Fibroblast of lung (primary cell): Measurements from ENCODE around the gene TXLNA. TPM values are rescaled to one million over a fixed set of nuclear protein-coding genes. Genes with fewer than 3 reads are reported as not detected.
A peak's percentile ranks its signal among the peaks of the same experiment; 100 is the strongest.

ENCODE experiments used
- DNase-seq, 2 donors: peaks; one replicate each; pipeline versions ENCODE4 v3.0.0 to v3.0.0-alpha.2; 2010; ENCODE audit warnings: low read depth in 2 of 2
- H2AFZ ChIP-seq: 2 replicates; pipeline ENCODE4 v1.5.1; 2012; ENCODE audit warnings: low read length, control low read depth, inconsistent platforms
- H3K27ac ChIP-seq: 2 replicates; pipeline ENCODE4 v1.5.1; 2011; ENCODE audit warnings: low read length, control low read depth; ENCODE audit not compliant: insufficient read depth
- H3K27me3 ChIP-seq: 2 replicates; pipeline ENCODE4 v1.5.1; 2011; ENCODE audit warnings: mild to moderate bottlenecking, low read length; ENCODE audit not compliant: control insufficient read depth, insufficient read depth
- H3K36me3 ChIP-seq: 2 replicates; pipeline ENCODE4 v1.5.1; 2011; ENCODE audit warnings: low read length; ENCODE audit not compliant: control insufficient read depth, insufficient read depth
- H3K4me1 ChIP-seq: 2 replicates; pipeline ENCODE4 v1.5.1; 2011; ENCODE audit warnings: low read length; ENCODE audit not compliant: control insufficient read depth, insufficient read depth; ENCODE audit errors: extremely low read depth
- H3K4me2 ChIP-seq: 2 replicates; pipeline ENCODE4 v1.5.1; 2011; ENCODE audit warnings: low read length, control low read depth; ENCODE audit not compliant: insufficient read depth; ENCODE audit errors: extremely low read depth
- H3K4me3 ChIP-seq, 4 experiments: fragments of 200-600 bp in 1 of 4; sonication (generic) in 1 of 4; replicated peaks in 1 of 4; 2 replicates each; pipeline ENCODE4 v1.5.1; 2011 to 2016; ENCODE audit warnings: low read length in 4 of 4, low read depth in 3 of 4, mild to moderate bottlenecking in 3 of 4, control low read depth in 2 of 4, inconsistent platforms in 1 of 4, mixed read lengths in 1 of 4; ENCODE audit not compliant: insufficient read depth in 1 of 4; ENCODE audit errors: control extremely low read depth in 1 of 4
- H3K79me2 ChIP-seq: 2 replicates; pipeline ENCODE4 v1.5.1; 2012; ENCODE audit warnings: mild to moderate bottlenecking, low read length, inconsistent platforms; ENCODE audit not compliant: control insufficient read depth, insufficient read depth
- H3K9ac ChIP-seq: 2 replicates; pipeline ENCODE4 v1.5.1; 2011; ENCODE audit warnings: mild to moderate bottlenecking, low read length, control low read depth; ENCODE audit not compliant: insufficient read depth
- H3K9me3 ChIP-seq: 2 replicates; pipeline ENCODE4 v1.5.1; 2012; ENCODE audit warnings: low read depth, low read length; ENCODE audit not compliant: control insufficient read depth, insufficient read depth
- H4K20me1 ChIP-seq: 2 replicates; pipeline ENCODE4 v1.5.1; 2011; ENCODE audit warnings: low read length; ENCODE audit not compliant: control insufficient read depth, insufficient read depth; ENCODE audit errors: extremely low read depth
- EZH2 ChIP-seq: IDR thresholded peaks from 2 replicates; pipeline ENCODE4 v1.5.1; 2012; ENCODE audit warnings: low read length, control low read depth, mild to moderate bottlenecking; ENCODE audit errors: missing control alignments
- polyA plus RNA-seq, 2 donors: library from polyadenylated mRNA; depleted of rRNA in 1 of 2; stranded (reverse) in 1 of 2; unstranded in 1 of 2; fragments of >200 nt; gene quantifications; 2 replicates each; pipeline ENCODE4 v1.2.1, GENCODE V29; 2011 to 2012; ENCODE audit warnings: missing spikeins in 1 of 2
- total RNA-seq: library from RNA; depleted of rRNA; stranded (reverse); fragments of >200 nt; gene quantifications from 2 replicates; pipeline ENCODE4 v1.2.1, GENCODE V29; 2014
- TF ChIP-seq, protein P1 (sequence below), 2 donors: IDR thresholded peaks in 1 of 2; conservative IDR thresholded peaks in 1 of 2; 1 replicate in 1 of 2; 2 replicates in 1 of 2; pipeline ENCODE4 v1.5.1; 2011 to 2012; ENCODE audit warnings: low read length in 2 of 2, control low read depth in 1 of 2, inconsistent platforms in 1 of 2, low read depth in 1 of 2, mild to moderate bottlenecking in 1 of 2

TXLNA gene
- total and polyA plus RNA-seq, 2 donors (not counting 1 experiment from before 2014, with no cell fraction given) = 56.5 to 118 TPM

DNA sequence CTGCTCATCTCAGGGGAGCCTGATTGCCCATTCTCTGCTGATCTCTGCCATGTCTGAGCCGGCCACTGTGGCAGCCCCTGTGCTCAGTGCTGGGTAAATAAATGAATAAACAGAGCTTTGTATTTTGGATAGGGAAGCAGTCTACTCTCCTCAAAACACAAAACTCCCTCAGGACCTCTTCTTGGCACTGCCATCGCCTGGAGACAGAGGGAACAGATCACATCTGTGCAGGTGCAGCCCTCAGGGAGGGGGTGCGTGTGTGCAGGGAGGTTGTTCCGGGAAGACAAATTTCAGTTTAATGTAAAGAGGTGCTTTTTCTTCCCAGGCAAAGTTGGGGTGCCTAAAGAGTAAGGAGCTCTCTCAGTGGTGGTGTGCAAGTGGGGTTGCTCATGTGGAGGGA, 59.9 kb downstream of the TXLNA start:
- no peaks in the 10 kb centered on the region for H3K79me2 ChIP-seq
- H3K27me3 ChIP-seq = no peaks in the 10 kb centered on the region
- peak overlapping the region; percentile 8 for H3K4me2 ChIP-seq
- H3K9ac ChIP-seq = no peak overlapping the region
- TF ChIP-seq, protein P1, sequence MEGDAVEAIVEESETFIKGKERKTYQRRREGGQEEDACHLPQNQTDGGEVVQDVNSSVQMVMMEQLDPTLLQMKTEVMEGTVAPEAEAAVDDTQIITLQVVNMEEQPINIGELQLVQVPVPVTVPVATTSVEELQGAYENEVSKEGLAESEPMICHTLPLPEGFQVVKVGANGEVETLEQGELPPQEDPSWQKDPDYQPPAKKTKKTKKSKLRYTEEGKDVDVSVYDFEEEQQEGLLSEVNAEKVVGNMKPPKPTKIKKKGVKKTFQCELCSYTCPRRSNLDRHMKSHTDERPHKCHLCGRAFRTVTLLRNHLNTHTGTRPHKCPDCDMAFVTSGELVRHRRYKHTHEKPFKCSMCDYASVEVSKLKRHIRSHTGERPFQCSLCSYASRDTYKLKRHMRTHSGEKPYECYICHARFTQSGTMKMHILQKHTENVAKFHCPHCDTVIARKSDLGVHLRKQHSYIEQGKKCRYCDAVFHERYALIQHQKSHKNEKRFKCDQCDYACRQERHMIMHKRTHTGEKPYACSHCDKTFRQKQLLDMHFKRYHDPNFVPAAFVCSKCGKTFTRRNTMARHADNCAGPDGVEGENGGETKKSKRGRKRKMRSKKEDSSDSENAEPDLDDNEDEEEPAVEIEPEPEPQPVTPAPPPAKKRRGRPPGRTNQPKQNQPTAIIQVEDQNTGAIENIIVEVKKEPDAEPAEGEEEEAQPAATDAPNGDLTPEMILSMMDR (conservative IDR thresholded peaks at IDR 0.05 in 1 of 2, IDR thresholded peaks at IDR 0.05 in 1 of 2; ENCODE audit: low read depth in 1 of 2, low read length in 2 of 2) = no peak
- TF ChIP-seq EZH2 = no peak
- no peak overlapping the region for H2AFZ ChIP-seq
- no peak for DNase-seq
- H3K9me3 ChIP-seq = no peaks in the 10 kb centered on the region
- H4K20me1 ChIP-seq = no peaks in the 10 kb centered on the region
- no peak overlapping the region for H3K27ac ChIP-seq
- no peak overlapping the region for H3K4me3 ChIP-seq
- H3K36me3 ChIP-seq = peaks cover 9% of the 10 kb centered on the region
- peaks cover 11% of the 10 kb centered on the region for H3K4me1 ChIP-seq

DNA sequence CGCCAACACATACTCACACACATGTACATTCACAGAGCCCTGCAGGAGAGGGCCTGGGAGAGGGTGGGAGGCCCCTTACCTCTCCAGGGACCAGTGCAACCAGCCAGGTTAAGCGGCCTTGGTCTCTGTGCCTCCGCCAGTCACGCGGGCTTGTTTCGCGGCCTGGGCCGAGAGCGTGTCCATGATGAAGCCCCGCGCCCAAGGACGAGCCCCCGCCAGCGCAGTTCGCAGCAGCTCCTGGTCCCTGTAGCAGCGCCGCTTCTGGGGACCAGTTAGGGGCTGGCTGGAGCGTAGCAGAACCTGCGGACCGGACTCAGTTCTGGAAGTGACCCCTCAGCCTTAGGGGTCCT, 60.3 kb downstream of the TXLNA start:
- peaks cover 8% of the 10 kb centered on the region for H3K36me3 ChIP-seq
- peak overlapping the region in 3 of 4 experiments; percentile 64 to 81 (median 80) for H3K4me3 ChIP-seq
- H3K79me2 ChIP-seq = no peaks in the 10 kb centered on the region
- H3K27me3 ChIP-seq = no peaks in the 10 kb centered on the region
- peak overlapping the region; percentile 29 for H3K4me2 ChIP-seq
- no peak overlapping the region for H2AFZ ChIP-seq
- no peak for DNase-seq
- no peaks in the 10 kb centered on the region for H4K20me1 ChIP-seq
- no peaks in the 10 kb centered on the region for H3K9me3 ChIP-seq
- H3K4me1 ChIP-seq = peaks cover 11% of the 10 kb centered on the region
- H3K27ac ChIP-seq = peak overlapping the region; percentile 86
- peak overlapping the region; percentile 78 for H3K9ac ChIP-seq
- TF ChIP-seq, protein P1 (conservative IDR thresholded peaks at IDR 0.05 in 1 of 2, IDR thresholded peaks at IDR 0.05 in 1 of 2; ENCODE audit: low read depth in 1 of 2, low read length in 2 of 2) = no peak
- TF ChIP-seq EZH2 = no peak

DNA sequence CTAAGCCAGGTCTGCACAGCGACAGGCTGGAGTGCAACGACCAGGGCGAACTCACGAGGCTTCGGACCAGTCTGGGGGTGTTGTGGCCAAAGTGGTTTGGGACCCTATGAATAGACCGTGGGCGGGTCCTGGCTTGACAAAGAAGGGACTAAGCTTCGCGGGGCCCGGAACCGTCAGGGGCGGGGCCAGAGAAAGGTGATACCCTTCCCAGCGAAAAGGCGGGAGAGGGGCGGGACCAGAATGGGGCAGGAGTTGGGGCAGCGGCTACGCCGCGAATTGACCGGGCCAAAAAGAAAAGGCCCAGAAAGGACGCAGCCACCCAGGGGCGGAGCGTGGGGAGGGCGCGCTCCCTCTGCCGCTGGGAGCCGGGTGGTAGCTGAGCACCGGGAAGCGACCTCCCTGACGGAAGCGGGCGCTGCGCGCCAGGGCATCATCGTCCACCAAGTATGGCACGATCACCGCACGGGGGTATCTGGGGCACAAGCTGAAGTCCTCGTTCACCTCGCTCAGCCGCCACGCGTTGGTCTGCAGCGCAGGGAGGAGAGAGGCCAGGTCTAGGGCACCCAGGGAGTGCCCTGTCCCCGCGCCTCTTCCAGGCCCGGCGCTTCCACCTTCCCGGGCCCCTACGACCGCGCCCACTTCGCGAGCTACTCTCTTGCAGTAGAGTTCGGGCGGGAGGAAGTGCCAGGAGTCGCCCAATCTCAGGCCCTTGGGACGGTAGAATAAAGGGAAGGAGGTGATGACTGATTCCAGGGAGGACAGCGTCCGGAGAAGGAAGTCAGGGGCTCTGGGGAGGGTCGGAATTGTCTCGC, 60.9 kb downstream of the TXLNA start:
- peak overlapping the region; percentile 78 for H3K9ac ChIP-seq
- H2AFZ ChIP-seq = peak overlapping the region; percentile 67
- peak overlapping the region; percentile 94 for H3K4me2 ChIP-seq
- H3K4me3 ChIP-seq = peak overlapping the region; percentile 64 to 81 (median 77)
- H3K79me2 ChIP-seq = no peaks in the 10 kb centered on the region
- no peaks in the 10 kb centered on the region for H4K20me1 ChIP-seq
- H3K27me3 ChIP-seq = no peaks in the 10 kb centered on the region
- peak overlapping the region; percentile 86 for H3K27ac ChIP-seq
- H3K9me3 ChIP-seq = no peaks in the 10 kb centered on the region
- DNase-seq = peak; percentile 48 to 58
- no peak for TF ChIP-seq EZH2
- TF ChIP-seq, protein P1 (conservative IDR thresholded peaks at IDR 0.05 in 1 of 2, IDR thresholded peaks at IDR 0.05 in 1 of 2; ENCODE audit: low read depth in 1 of 2, low read length in 2 of 2) = peak; percentile 3 to 27
- H3K4me1 ChIP-seq = peaks cover 10% of the 10 kb centered on the region
- peaks cover 5% of the 10 kb centered on the region for H3K36me3 ChIP-seq
